DMS53 (cell line): ENCODE results near the gene TTC38.

Experiments used
- DNase-seq: peaks from one replicate; lab custom pipeline; 2025; lab: John Stamatoyannopoulos, UW

TTC38 gene

DNA sequence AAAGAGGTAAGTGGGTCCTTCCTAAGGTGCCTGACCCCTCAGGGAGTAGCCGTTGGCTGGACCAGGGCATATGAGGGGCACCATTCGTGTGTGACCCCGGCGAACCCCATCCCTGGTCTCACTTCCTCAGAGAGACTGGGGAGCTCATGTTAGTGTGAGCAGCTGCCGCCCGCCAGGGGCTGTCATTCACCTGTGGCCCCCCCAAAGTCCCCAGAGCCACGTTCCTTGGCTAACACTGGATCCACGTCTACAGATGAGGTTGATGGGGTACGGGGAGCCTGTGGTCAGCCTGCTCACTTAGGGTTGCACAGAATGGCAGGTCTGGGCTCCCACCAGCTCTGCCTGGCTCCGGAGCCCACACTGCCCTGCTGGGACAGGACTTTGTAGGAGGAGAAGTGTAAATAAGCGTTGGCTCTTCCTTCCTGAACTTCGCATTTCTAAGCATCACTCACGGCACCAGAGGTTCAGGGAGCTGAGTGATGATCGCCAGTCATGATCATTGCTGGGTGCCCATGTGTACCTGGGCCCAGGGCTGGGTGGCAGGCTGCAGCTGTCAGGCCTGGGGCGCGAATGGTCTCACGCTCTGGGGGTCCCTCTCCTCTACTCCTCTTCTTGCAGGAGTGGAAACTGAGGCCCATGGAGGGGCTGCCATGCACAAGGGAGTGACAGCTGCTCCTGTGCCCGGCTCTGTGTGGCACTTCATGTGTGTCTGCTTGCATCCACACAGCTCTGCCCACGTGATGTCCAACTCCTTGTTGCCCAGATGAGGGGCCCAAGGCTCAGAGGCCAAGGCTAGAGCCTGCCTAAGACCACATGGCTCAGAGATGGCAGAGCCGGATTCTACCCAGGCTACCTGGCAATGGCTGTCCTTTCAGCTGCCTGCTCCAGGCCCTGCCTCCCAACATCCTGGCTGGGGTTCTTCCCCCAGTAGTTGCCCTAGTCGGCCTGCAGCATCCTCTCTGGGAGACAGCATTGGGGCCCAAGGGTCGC, 11.1 kb downstream of the TTC38 start:
- DNase-seq, result no peak

DNA sequence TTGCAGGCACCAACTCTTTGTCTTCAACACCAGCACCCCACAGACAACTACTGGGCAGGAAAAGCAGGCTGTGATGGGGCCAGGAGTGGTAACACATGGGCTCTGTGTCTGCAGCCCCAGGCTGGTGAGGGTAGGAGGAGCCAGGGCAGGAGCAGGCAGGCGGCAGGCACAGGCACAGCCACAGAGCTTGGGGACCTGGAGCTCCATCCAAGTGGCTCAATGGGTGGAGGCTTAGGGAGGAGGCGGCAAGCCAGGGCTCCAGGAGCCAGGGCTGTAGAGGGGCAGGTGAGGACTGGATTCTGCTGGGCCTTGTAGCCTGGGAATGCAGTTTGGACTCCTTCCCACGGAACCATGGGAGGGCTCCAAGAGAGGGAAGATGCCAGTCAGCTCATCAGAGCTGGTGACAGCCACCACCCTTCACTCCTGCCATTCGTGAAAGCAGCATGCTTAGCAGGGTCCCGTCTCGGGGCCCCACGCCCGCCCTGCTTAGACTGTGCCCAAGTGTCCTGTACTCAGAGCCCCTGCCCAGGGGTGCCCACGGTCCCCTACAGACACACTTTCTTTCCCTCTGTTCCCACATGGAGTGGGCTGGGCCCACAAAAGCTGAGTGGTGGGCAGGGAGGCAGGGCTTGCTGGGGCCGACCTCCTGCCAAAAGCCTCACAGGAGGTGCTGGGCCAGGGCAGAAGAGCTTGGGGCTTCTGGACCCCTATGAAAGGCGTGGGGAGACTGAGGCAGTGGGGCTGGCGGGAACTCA, 12.4 kb downstream of the TTC38 start:
- DNase-seq, result no peak

DNA sequence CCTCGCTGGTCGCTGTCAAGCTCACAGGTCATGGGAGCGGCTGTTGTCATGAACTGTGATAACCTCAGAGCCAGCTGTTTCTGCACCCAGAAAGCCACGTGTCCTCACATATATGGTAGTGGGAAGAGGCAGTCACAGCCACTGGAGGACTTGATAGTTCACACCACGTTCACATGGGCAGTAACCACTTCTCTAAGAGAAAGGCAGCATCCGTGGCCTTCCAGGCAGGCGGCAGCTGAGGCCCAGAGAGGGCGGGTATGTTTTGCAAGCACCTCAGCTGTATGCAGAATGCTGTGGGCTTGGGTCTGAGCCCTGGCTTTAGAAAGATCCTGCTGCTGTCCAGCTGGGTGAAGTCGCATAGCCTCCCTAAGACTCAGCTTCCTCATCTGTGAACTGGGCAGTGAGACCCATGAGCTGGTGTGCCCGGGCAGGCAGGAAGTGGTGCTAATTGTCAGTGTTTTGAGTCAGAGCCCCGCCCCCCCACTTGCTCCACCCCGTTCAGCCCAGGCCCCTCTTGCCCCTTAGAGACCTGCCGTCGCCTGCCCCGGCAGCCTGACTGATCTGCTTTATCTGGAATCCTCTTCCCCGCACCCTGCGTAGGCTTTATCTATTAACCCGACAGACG, 13.3 kb downstream of the TTC38 start:
- no peak for DNase-seq

DNA sequence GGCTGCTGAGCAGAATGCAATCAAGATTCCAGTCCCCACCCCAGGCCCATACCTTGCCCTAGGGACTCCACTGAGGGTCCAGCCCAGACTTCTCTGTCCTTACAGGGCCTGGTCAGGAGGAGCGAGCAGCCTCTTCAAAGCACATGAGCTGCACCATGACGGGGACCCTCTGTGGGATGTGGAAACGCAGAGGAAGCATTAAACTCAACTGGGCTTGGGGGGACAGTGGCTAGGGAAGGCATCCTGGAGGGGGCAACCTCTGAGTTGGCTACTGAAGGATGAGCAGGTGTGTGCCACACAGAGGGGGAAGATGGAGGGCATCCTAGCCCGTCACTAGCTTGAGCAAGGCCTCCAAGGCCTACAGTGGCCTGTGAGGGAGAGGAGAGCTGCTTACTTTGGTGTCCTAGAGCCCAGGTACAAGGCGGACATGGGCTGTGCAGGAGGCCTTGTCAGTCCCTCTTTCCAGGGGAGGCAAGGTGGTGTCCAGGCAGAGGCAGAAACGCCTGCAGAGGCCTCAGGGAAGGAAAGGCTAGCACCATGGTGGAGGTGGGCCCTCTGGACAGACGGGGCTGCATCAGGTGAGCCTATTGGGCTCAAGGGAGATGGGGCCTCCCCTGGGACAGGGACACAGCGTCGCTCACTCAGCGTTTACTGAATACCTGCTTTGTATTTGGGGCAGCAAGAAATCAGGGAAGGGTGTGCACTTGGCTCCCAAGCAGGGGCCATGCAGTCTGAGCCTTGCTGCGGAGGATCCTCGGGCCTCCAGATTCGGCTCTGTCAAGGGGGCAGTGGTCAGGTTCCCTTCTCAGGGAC, 14.3 kb downstream of the TTC38 start:
- no peak for DNase-seq

DNA sequence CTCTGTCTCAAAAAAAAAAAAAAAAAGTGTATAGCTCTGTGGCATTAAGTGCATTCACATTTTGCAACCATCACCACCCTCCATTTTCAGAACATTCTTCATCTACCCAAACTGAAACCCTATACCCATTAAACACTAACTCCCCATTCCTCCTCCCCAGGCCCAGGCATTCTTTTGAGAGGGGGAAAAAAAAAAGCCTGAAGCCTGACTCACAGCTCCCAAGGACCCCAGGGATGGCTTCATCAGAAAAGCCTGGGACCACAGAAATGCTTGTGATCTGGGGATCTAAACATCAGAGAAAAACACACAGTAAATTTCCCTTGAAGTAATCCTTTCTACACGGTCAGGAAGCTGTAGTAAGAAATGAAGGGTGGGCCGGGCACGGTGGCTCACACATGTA, 18.2 kb downstream of the TTC38 start:
- DNase-seq, result no peak

DNA sequence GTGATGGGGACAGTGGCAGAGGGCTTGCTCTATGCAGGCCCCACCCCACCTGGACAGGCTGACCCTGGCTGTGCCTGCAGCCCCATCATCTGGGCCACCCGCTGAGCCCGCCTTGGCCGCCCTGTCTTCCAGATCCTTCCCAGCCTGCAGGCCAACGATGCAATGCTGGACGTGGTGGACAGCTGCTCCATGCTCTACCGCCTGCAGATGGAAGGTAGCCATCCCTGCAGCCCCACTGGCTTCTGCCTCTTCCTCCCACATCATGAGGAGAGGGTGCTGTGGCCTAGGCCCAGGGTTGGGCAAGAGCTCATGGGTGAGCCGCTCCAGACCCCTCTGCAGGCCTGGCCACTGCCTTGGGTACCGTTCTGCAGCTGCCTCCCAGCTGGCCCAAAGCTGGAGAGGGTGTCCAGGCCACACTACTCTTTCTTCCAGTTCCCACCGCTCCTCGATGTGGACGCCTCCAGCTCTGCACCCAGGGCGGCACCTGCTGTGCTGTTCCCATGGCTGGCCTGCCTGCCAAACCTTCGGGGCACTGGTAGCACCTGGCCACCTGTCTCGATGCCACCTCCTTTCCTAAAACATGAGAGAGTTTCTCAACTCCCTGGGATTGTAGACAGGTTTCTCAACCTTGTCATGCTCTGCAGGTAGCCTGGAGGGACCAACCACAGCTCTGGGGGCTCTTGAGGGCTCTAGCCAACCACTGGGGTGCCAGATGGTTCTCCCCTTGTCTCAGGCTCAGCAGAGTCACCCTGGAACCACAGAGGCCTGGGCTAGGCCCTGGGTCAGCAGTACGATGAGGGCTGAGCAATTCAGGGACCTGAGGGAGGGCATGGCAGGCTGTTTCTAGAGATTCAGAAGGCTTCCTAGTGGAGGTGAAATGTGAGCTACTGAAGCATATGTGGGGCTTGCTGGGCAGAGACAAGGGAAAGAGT, 19.4 kb downstream of the TTC38 start:
- DNase-seq, result no peak

DNA sequence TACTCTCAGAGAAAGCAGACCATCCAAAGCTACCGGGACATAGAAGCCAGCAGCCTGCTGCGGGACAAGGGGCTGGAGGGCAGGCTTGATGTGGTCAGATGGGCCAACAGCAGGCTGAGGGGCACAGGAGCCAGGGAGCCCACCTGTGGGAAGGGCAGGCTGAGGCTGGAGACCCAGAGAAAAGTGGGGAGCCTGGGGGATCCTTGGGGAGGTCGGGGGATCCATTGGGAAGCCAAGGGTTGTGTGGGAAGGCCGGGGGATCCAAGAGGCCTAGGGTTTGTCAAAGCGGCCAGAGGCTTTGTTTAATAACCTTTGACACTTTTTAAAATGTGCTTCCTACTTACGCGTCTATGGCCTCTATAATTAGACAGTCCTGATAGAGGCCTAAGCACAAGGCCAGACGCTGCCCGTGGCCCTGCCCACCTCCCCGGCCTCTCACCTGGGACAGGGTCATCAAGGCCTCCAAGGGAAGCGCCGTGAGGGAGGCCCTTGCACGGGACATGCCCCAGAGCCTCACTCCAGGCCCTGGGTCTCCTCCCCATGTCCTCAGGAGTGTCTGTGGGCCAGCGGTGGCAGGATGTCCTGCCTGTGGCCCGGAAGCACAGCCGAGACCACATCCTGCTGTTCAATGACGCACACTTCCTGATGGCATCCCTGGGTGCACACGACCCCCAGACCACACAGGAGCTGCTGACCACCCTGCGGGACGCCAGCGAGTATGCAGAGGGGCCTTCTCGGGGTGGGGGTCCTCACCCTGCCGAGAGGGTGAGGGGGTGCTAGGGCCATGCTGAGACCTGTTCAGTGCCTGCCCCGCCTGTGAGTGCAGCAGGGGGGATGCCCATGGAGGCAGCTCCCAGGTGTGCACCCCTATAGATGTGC, 20.3 kb downstream of the TTC38 start:
- DNase-seq, result no peak

DNA sequence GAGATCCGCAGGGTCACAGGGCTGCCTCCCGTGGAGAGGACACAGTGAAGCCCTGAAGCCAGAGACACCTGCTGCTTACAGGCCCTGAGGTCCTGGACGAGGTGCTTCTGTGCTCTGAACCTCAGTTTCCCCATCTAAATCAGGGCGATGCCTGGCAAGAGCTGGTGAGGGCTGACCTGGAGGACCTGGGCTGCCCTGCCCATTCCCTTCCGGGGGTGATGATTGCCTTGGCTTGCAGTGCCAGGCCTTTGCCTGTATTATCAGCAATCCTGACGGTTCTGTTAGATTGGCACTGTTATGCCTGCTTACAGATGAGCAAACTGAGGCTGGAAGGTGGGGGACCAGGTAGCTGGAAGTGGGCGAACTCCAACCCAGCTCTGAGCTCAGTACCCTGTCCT, 21.0 kb downstream of the TTC38 start:
- no peak for DNase-seq

DNA sequence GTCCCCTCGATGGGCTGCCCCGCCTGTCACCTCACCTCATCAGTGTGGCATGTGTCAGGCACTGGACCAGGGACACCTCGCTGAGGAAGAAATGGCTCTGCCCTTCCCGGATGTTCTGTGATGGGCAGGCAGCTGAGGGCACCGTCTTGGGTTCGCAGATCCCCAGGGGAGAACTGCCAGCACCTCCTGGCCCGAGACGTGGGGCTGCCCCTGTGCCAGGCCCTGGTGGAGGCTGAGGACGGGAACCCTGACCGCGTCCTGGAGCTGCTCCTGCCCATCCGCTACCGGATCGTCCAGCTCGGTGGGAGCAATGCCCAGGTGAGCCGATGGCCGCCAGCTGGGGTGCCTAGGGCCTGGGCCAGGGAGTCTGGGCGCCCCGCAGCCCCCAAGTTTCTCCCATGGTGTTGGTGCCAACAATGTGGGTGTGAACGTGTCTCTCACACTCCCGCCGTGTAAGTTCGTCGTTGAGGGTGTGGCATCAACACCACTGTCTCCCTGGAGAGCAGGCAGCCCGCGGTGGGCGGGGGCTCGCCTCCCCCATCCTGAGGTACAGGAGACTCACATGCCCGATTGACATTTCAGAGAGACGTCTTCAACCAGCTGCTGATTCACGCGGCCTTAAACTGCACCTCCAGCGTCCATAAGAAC, 21.6 kb downstream of the TTC38 start:
- no peak for DNase-seq

DNA sequence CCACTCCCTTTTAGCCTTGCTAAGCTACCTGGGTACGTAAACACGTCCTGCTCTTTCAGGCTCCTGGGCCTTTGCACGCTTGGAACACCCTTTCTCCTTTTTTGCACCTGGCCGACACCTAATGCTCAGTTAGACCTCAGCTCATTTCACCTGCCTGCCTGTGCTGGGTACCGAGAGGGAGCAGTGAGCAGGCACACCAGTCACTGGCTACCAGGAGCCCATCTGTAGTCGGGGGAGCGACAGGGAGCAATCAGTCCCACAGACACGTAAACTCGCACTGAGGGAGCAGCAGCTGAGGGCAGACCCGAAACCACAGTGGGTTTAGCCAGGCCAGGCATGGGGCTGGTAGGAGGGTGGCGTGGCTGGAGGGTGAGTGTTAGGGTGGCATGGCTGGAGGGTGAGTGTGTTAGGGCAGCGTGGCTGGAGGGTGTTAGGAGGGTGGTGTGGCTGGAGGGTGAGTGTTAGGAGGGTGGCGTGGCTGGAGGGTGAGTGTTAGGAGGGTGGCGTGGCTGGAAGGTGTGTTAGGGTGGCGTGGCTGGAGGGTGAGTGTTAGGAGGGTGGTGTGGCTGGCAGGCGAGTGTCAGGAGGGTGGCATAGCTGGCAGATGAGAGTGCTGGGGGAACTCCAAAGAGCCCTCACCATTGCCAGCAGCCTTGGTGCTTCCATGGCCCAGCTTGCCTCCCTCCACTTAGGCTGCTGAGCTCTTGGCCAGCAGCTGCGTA, 22.5 kb downstream of the TTC38 start:
- no peak for DNase-seq

DNA sequence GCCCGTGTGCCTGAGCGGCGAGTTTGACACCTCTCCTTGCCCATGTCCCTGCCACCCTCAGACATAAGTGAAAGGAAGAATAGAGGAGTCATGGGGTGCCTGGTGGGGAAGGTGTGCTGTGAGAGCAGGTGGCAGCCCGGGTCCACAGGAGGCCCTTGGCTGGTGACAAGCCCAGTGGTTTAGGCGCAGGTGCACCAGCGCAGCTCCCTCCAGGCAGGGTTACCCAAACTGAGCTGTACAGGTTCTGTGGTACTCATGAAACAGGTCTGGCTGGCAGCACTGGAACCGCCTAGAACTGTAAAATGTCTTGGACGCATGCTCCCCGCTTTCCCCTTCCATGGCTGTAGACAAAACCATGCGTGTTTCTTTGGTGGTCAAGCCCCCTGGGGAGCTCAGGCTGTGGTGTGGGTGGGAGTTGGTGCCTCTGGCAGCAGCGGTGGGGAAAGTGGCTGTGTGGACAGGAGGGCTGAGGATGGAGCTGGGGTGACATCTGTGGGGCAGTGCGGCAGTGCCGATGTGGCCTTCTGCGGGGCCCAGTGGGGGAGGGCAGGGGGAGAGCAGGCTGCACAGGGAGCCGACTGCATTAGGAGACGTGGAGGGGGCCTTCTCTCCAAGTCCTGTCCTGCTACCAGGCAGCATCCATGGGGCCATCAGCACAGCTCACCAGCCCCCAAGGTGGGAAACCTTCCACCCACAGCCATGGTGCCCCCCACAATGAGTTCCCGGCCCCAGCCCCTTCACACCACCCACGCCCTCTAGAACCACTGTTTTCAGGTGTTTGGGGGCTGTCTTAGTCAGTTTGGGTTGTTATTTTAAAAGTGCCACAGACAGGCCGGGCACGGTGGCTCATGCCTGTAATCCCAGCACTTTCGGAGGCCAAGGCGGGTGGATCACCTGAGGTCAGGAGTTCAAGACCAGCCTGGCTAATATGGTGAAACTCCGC, 23.3 kb downstream of the TTC38 start:
- no peak for DNase-seq

DNA sequence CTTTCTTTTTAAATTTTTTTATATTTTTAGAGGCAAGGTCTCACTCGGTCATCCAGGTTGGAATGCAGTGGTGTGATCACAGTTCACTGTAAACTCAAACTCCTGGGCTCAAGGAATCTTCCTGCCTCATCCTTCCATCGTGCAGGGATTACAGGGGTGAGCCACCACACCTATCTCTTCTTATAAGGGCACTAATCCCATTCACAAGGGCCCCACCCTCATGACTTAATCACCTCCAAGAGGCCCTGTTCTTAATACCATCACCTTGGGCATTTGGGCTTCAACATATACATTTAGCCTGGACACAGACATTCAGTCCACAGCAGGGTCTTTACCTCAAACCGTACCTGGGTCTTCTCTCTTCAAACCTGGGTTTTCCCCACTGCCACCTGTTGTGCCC, 24.4 kb downstream of the TTC38 start:
- DNase-seq, result no peak

DNA sequence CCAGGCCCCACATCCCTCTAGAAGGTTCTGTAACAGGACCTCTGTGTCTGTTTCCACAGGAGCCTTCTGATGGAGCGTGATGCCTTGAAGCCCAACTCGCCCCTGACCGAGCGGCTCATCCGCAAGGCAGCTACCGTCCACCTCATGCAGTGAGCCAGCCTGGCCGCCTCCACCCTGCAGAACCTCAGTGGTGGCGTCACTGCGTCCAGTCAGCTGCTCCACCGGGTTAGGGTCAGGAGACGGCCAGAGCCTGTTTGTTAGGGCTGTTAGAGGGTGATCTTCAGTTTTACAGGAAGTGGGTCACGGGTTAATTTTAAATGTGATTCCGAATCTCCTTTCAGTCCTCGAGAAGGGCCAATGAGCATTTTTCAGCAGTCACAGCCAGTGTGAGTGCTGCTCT, 24.9 kb downstream of the TTC38 start:
- DNase-seq, result no peak

DNA sequence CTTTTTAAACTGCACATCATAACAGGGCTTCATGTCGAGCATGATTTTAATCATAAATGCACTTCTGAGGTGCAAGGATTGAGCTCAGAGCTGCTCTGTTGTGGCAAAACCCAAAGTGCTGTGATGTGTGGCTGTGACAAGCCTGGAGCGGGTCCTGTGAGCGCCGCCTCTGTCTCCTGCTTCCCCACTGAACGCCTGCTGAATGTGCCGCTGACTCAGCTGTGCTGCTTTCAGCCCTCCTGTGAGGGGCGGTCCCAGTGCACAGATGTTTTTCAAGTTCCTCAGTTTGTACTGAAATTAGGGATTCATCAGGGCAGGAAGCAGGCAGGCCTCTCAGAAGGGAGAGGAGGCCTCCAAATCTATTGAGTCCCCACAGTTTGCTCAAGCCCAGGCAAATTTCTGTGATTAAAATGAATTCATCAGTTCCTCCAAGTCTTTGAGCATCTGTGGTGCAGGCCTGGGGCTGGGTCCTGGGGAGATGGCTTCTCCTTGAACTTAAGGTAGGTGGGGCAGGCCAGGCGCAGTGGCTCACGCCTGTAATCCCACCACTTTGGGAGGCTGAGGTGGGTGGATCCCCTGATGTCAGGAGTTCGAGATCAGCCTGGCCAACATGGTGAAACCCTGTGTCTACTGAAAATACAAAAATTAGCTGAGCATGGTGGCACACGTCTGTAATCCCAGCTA, 25.9 kb downstream of the TTC38 start:
- no peak for DNase-seq

DNA sequence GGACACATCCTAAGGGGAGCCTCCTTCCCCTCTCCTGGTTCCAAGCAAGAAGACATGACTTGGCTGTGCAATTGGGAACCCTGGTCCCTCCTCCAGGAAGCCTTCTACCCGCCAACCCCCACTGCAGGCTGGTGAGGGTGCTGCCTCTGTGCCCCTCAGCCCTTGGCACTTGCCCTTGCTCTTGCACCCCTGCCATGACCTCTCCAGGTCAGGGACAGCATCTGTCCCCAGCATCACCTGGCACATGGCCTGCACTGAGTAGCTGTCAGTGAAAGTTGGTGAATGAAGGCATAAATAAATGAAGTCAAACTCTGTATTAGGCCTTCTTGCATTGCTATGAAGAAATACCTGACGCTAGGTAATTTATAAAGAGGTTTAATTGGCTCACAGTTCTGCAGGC, 27.0 kb downstream of the TTC38 start:
- no peak for DNase-seq

DNA sequence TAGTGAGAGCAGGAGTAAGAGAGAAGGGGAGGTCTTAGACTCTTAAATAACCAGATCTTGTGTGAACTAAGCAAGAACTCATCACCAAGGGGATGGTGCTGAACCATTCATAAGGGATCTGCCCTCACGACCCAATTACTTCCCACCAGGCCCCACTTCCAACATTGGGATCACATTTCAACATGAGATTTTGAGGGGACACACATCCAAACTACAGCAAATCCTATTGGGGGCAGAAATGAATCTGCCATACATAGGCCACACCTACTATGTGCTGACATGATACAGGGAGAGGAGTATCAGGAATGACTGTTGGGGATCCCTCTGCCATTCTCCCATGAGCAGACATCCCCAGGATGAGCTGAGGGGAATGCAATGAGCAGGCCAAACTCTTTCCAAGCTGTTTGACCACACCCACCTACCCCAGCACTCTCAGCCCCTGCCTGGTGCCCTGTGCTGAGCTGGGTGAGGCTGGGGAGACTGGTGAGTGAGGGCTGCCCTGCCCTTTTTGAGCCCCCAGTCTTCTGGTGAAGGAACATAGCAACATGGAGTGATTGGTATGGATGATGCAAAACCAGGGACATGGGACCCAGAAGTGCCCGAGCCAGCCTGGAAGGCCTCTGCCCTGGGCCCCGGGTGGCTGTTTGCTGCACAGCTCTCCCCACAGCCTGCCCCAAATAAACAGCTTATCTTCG, 27.6 kb downstream of the TTC38 start:
- DNase-seq, result peak; percentile 27
